ENCODE data around the gene CHP1.
"Not testable (repeated sequence)": the region's sequence is repeated elsewhere in the genome, so short reads cannot be mapped to it uniquely, and the experiment has no call there.

CHP1 gene

DNA sequence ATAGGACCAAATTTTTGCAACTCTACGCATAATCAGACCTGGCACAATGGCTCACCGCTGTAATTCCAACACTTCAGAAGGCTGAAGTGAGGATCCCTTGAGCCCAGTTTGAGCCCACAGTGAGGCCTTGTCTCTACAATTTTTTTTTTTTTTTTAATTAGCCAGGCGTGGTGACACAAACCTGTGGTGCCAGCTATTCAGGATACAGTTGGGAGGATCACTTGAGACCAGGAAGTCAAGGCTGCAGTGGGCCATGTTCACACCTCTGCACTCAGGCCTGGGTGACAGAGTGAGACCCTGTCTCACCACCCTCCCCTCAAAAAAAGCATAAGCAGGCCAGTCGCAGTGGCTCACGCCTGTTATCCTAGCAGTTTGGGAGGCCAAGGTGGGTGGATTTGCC lies 76.6 kb downstream of the CHP1 start:
- Histone ChIP-seq H3K4me3 (replicated peaks; ENCODE audit: low read depth, low read length) (no peak overlapping the region), H3K36me3 (ENCODE audit: control insufficient read depth, insufficient read depth, low read length) (peaks cover 2% of the 10 kb centered on the region), H3K27me3 (replicated peaks; ENCODE audit: control insufficient read depth, insufficient read depth, low read length) (no peaks in the 10 kb centered on the region)
- DNase-seq (ENCODE audit: extremely low read depth, insufficient read length): no peak
- TF ChIP-seq CTCF (IDR thresholded peaks at IDR 0.05; ENCODE audit: insufficient read depth, low read length, poor library complexity, severe bottlenecking): no peak

GRCh38 chr15:41309226-41309905 lies 78.3 kb downstream of the CHP1 start:
- Histone ChIP-seq H3K36me3 (ENCODE audit: control insufficient read depth, insufficient read depth, low read length) (peaks cover 4% of the 10 kb centered on the region), H3K27me3 (replicated peaks; ENCODE audit: control insufficient read depth, insufficient read depth, low read length) (no peaks in the 10 kb centered on the region), H3K4me3 (replicated peaks; ENCODE audit: low read depth, low read length) (no peak overlapping the region)
- DNase-seq (ENCODE audit: extremely low read depth, insufficient read length): no peak
- TF ChIP-seq CTCF (IDR thresholded peaks at IDR 0.05; ENCODE audit: insufficient read depth, low read length, poor library complexity, severe bottlenecking): no peak

DNA sequence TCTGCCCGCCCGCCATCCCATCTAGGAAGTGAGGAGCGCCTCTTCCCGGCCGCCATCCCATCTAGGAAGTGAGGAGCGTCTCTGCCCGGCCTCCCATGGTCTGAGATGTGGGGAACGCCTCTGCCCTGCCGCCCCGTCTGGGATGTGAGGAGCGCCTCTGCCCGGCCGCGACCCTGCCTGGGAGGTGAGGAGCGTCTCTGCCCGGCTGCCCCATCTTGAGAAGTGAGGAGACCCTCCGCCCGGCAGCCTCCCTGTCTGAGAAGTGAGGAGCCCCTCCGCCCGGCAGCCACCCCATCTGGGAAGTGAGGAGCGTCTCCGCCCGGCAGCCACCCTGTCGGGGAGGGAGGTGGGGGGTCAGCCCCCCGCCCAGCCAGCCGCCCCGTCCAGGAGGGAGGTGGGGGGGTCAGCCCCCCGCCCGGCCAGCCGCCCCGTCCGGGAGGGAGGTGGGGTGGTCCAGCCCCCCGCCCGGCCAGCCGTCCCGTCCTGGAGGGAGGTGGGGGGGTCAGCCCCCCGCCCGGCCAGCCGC lies 89.8 kb downstream of the CHP1 start:
- not testable (repeated sequence) for DNase-seq (ENCODE audit: extremely low read depth, insufficient read length); H3K36me3 ChIP-seq (ENCODE audit: control insufficient read depth, insufficient read depth, low read length); H3K4me3 ChIP-seq (replicated peaks; ENCODE audit: low read depth, low read length); H3K27me3 ChIP-seq (replicated peaks; ENCODE audit: control insufficient read depth, insufficient read depth, low read length)

DNA sequence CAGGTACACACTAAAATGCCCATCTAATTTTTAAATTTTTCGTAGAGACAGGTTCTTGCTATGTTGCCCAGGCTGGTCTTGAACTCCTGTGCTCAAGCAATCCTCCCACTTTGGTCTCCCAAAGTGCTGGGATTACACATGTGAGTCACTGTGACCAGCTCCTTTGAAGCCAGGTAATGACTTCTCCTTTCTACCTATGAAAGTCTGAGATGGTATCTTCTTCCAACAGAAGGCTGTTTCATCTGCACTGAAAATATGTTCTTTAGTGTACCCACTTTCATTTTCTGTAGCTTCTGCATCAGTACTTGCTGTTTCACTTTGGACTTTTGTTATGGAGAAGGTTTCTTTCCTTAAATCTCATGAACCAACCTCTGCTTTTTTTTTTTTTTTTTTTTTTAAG lies 92.5 kb downstream of the CHP1 start:
- Histone ChIP-seq H3K4me3 (replicated peaks; ENCODE audit: low read depth, low read length) (no peak overlapping the region), H3K27me3 (replicated peaks; ENCODE audit: control insufficient read depth, insufficient read depth, low read length) (no peaks in the 10 kb centered on the region), H3K36me3 (ENCODE audit: control insufficient read depth, insufficient read depth, low read length) (peaks cover 2% of the 10 kb centered on the region)
- TF ChIP-seq CTCF (IDR thresholded peaks at IDR 0.05; ENCODE audit: insufficient read depth, low read length, poor library complexity, severe bottlenecking): no peak
- peak; percentile 33 for DNase-seq (ENCODE audit: extremely low read depth, insufficient read length)

DNA sequence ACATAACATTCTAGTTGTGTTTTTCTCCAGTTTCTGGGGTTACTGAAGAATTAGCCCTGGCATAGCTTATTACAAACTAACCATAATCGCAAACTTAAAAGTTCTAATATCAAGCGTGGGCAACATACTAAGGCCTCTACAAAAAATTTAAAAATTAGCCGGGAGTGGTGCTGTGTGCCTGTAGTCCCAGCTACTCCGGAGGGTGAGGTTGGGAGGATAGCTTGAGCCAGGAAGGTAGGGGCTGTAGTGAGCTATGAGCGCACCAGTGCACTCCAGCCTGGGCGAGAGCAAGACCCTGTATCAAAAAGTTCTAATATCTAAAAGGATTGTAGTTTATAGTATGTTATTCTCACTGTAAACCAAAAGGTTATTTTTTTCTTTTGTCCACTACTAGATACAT lies 100.2 kb downstream of the CHP1 start:
- Histone ChIP-seq H3K27me3 (replicated peaks; ENCODE audit: control insufficient read depth, insufficient read depth, low read length) (no peaks in the 10 kb centered on the region), H3K36me3 (ENCODE audit: control insufficient read depth, insufficient read depth, low read length) (peaks cover 2% of the 10 kb centered on the region), H3K4me3 (replicated peaks; ENCODE audit: low read depth, low read length) (peak overlapping the region; percentile 97)
- no peak for TF ChIP-seq CTCF (IDR thresholded peaks at IDR 0.05; ENCODE audit: insufficient read depth, low read length, poor library complexity, severe bottlenecking)
- DNase-seq (ENCODE audit: extremely low read depth, insufficient read length): no peak

Data from GM06990 (cell line).